ENCODE results near the gene SIGLEC15. TPM values are rescaled to one million over a fixed set of nuclear protein-coding genes. Genes with fewer than 3 reads are reported as not detected.

SIGLEC15 gene
- total RNA-seq, 1 experiment from 2014 or later = not detected

DNA sequence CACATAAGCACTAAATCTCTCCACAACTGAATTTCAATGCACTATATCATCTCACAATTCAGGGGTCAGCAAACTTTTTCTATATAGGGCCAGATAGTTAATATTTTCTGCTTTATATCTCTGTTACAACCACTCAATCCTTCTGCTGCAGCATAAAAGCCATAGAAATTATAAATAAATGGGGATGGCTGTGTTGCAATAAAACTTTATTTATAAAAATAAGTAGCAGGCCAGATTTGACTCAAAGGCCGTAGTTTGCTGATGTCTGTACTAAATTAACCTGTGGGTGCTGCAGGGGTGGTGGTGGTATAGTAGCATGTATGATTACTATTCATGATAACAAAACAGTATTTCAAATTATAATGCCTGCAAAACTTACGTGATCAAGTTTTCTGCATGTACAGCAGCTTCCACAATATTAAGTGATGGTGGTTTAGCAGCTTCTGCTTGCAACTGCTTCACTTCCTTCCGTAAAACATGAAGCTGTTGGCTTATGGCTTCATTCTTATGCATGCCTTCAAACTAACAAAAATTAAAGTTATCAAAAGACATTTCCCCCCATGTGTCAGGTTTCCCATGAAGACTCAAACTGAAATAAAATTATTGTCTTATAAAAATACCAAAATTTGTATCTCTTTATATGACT is 64.1 kb downstream of the SIGLEC15 start:
- Histone ChIP-seq H3K4me1 (ENCODE audit: control insufficient read depth in 1 of 2, insufficient read depth in 2 of 2, low read length in 2 of 2) (no peaks in the 10 kb centered on the region), H3K4me3 (replicated peaks in 1 of 2; ENCODE audit: low read depth in 1 of 2, low read length in 2 of 2) (no peak overlapping the region), H3K9ac (ENCODE audit: low read length) (no peak overlapping the region), H3K79me2 (ENCODE audit: insufficient read depth, low read length) (no peaks in the 10 kb centered on the region), H3K36me3 (ENCODE audit: control insufficient read depth in 1 of 2, insufficient read depth in 2 of 2, low read length in 2 of 2) (no peaks in the 10 kb centered on the region), H4K20me1 (ENCODE audit: insufficient read depth) (no peaks in the 10 kb centered on the region), H3K4me2 (ENCODE audit: low read length) (no peak overlapping the region), H2AFZ (ENCODE audit: low read depth, low read length, poor library complexity, severe bottlenecking) (no peak overlapping the region), H3K27me3 (ENCODE audit: insufficient read depth, low read length) (no peaks in the 10 kb centered on the region), H3K9me3 (ENCODE audit: control insufficient read depth in 1 of 2, insufficient read depth in 1 of 2, low read depth in 1 of 2, low read length in 2 of 2) (no peaks in the 10 kb centered on the region), H3K9me2 (ENCODE audit: insufficient read depth) (no peaks in the 10 kb centered on the region), H3K27ac (ENCODE audit: low read depth, low read length) (no peak overlapping the region)
- DNase-seq (ENCODE audit: low read depth, low spot score) (no peak), ATAC-seq (no peak)
- POLR2A ChIA-PET = no interaction called here
- CTCF ChIA-PET = no interaction called here
- RAD21 ChIA-PET (ENCODE audit: low non-redundant PET in 1 of 2, low total read pairs in 2 of 2, uncharacterized antibody in 2 of 2, unreplicated experiment in 2 of 2) = no interaction called here
- no TSS peak for BruUV-seq (replicated peaks)
- intact Hi-C loops (cut with micrococcal nuclease) = no loop called here
- TF ChIP-seq CBX3 (IDR thresholded peaks at IDR 0.05; ENCODE audit: low read depth) = no peak
- no peak for TF ChIP-seq JUND (IDR thresholded peaks at IDR 0.05)
- no peak for TF ChIP-seq POLR2A (IDR thresholded peaks at IDR 0.05; ENCODE audit: borderline replicate concordance, extremely low read depth, insufficient read depth, insufficient read length)
- TF ChIP-seq YY1 (IDR thresholded peaks at IDR 0.05; ENCODE audit: extremely low read depth, insufficient replicate concordance, low read depth, low read length) = no peak
- no peak for TF ChIP-seq TCF7L2 (IDR thresholded peaks at IDR 0.05; ENCODE audit: borderline replicate concordance, extremely low read depth, insufficient read depth, insufficient read length)
- TF ChIP-seq EGR1 (IDR thresholded peaks at IDR 0.05; ENCODE audit: low read depth) = no peak
- TF ChIP-seq, protein P1, sequence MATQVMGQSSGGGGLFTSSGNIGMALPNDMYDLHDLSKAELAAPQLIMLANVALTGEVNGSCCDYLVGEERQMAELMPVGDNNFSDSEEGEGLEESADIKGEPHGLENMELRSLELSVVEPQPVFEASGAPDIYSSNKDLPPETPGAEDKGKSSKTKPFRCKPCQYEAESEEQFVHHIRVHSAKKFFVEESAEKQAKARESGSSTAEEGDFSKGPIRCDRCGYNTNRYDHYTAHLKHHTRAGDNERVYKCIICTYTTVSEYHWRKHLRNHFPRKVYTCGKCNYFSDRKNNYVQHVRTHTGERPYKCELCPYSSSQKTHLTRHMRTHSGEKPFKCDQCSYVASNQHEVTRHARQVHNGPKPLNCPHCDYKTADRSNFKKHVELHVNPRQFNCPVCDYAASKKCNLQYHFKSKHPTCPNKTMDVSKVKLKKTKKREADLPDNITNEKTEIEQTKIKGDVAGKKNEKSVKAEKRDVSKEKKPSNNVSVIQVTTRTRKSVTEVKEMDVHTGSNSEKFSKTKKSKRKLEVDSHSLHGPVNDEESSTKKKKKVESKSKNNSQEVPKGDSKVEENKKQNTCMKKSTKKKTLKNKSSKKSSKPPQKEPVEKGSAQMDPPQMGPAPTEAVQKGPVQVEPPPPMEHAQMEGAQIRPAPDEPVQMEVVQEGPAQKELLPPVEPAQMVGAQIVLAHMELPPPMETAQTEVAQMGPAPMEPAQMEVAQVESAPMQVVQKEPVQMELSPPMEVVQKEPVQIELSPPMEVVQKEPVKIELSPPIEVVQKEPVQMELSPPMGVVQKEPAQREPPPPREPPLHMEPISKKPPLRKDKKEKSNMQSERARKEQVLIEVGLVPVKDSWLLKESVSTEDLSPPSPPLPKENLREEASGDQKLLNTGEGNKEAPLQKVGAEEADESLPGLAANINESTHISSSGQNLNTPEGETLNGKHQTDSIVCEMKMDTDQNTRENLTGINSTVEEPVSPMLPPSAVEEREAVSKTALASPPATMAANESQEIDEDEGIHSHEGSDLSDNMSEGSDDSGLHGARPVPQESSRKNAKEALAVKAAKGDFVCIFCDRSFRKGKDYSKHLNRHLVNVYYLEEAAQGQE (IDR thresholded peaks at IDR 0.05; ENCODE audit: low read depth) = no peak
- TF ChIP-seq, protein P2, sequence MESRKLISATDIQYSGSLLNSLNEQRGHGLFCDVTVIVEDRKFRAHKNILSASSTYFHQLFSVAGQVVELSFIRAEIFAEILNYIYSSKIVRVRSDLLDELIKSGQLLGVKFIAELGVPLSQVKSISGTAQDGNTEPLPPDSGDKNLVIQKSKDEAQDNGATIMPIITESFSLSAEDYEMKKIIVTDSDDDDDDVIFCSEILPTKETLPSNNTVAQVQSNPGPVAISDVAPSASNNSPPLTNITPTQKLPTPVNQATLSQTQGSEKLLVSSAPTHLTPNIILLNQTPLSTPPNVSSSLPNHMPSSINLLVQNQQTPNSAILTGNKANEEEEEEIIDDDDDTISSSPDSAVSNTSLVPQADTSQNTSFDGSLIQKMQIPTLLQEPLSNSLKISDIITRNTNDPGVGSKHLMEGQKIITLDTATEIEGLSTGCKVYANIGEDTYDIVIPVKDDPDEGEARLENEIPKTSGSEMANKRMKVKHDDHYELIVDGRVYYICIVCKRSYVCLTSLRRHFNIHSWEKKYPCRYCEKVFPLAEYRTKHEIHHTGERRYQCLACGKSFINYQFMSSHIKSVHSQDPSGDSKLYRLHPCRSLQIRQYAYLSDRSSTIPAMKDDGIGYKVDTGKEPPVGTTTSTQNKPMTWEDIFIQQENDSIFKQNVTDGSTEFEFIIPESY (IDR thresholded peaks at IDR 0.05; ENCODE audit: extremely low read depth, insufficient replicate concordance, low read length) = no peak
- no peak for TF ChIP-seq SP1 (IDR thresholded peaks at IDR 0.05; ENCODE audit: low read depth)
- no peak for TF ChIP-seq ZFX (IDR thresholded peaks at IDR 0.05)
- TF ChIP-seq RAD21 (IDR thresholded peaks at IDR 0.05; ENCODE audit: low read depth) = no peak
- TF ChIP-seq, protein P3, sequence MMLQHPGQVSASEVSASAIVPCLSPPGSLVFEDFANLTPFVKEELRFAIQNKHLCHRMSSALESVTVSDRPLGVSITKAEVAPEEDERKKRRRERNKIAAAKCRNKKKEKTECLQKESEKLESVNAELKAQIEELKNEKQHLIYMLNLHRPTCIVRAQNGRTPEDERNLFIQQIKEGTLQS (IDR thresholded peaks at IDR 0.05) = no peak
- TF ChIP-seq SRF (IDR thresholded peaks at IDR 0.05; ENCODE audit: low read depth) = no peak
- no peak for TF ChIP-seq EZH2 (IDR thresholded peaks at IDR 0.05)
- no peak for TF ChIP-seq ELF1 (IDR thresholded peaks at IDR 0.05; ENCODE audit: borderline replicate concordance, low read depth)
- no peak for TF ChIP-seq CEBPB (IDR thresholded peaks at IDR 0.05; ENCODE audit: low read depth)
